Measurements from ENCODE around the gene BPIFA3.

DNA sequence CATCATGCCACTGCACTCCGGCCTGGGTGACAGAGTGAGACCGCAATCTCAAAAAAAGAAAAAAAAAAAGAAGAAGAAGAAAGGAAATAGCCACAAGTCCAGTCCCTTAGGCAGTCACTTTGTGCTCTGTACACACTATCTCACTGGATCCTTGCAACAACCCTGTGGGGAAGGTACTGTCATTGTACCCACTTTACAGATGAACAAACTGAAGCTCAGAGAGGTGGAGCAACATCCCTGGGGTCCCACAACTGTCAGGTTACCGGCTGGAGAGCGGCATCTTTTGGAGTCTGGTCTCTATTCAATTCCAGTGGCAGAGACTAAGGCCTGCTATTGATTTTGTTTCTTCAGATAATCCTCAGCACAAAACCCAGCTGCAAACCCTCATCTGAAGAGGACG is 37.0 kb upstream of the BPIFA3 start:
- TF ChIP-seq, protein P1, sequence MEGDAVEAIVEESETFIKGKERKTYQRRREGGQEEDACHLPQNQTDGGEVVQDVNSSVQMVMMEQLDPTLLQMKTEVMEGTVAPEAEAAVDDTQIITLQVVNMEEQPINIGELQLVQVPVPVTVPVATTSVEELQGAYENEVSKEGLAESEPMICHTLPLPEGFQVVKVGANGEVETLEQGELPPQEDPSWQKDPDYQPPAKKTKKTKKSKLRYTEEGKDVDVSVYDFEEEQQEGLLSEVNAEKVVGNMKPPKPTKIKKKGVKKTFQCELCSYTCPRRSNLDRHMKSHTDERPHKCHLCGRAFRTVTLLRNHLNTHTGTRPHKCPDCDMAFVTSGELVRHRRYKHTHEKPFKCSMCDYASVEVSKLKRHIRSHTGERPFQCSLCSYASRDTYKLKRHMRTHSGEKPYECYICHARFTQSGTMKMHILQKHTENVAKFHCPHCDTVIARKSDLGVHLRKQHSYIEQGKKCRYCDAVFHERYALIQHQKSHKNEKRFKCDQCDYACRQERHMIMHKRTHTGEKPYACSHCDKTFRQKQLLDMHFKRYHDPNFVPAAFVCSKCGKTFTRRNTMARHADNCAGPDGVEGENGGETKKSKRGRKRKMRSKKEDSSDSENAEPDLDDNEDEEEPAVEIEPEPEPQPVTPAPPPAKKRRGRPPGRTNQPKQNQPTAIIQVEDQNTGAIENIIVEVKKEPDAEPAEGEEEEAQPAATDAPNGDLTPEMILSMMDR (IDR thresholded peaks at IDR 0.05; ENCODE audit: borderline replicate concordance, extremely low read depth, low read length, poor library complexity, severe bottlenecking) = no peak
- no peak for TF ChIP-seq EZH2 (IDR thresholded peaks at IDR 0.05; ENCODE audit: borderline replicate concordance, low read depth, low read length, severe bottlenecking)
